GM12873 (cell line): ENCODE results near the gene MYO5C.

Experiments
- TF ChIP-seq, protein P1 (sequence below): IDR thresholded peaks from 2 replicates; pipeline ENCODE4 v1.5.1; 2012; ENCODE audit warnings: low read depth, mild to moderate bottlenecking, moderate library complexity, low read length, control low read depth; ENCODE audit not compliant: insufficient read depth; ENCODE audit errors: missing control alignments

The MYO5C gene

DNA sequence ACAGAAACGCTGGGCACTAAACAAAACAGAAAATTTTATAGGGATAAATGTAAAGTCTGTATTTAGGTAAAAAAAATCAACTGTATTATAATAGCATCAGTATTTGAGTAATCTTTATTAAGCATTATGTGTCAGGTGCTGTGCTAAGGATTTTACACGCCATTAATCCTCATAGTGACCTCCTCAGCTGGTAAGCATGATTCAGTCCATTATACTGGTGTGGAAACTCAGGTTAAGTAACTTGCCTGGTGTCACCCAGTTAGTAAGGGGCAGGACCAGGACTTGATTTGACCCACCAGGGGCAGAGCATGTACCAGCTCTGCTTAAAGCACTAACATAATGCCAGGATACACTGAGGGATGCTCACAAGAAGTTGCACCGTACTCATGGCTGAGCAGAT, 4.8 kb downstream of the MYO5C start:
- TF ChIP-seq, protein P1, sequence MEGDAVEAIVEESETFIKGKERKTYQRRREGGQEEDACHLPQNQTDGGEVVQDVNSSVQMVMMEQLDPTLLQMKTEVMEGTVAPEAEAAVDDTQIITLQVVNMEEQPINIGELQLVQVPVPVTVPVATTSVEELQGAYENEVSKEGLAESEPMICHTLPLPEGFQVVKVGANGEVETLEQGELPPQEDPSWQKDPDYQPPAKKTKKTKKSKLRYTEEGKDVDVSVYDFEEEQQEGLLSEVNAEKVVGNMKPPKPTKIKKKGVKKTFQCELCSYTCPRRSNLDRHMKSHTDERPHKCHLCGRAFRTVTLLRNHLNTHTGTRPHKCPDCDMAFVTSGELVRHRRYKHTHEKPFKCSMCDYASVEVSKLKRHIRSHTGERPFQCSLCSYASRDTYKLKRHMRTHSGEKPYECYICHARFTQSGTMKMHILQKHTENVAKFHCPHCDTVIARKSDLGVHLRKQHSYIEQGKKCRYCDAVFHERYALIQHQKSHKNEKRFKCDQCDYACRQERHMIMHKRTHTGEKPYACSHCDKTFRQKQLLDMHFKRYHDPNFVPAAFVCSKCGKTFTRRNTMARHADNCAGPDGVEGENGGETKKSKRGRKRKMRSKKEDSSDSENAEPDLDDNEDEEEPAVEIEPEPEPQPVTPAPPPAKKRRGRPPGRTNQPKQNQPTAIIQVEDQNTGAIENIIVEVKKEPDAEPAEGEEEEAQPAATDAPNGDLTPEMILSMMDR, result no peak

DNA sequence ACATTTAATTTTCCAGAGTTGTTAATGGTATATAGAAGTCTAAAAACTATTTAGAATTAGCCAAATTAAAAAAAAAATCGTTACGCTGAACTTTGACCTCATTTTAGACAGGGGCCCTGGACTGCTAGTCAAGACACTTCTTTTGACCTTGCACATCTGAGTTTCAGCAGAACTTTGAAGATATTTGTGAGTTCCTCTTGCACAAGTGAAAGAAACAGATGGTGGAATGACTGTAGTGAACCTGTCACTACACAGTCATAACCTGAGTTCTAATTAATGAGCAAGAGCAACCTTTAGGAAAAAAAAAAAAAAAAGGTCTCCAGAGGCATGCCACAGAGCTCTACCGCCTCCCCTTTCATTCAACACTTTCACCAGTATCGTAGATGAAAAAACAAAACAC, 5.3 kb downstream of the MYO5C start:
- TF ChIP-seq, protein P1, result no peak

- TF ChIP-seq, protein P1, result no peak
Observed at GRCh38 chr15:52289629-52290081, 5.9 kb downstream of the MYO5C start.

GRCh38 chr15:52288986-52289385, 6.6 kb downstream of the MYO5C start:
- TF ChIP-seq, protein P1, result no peak

DNA sequence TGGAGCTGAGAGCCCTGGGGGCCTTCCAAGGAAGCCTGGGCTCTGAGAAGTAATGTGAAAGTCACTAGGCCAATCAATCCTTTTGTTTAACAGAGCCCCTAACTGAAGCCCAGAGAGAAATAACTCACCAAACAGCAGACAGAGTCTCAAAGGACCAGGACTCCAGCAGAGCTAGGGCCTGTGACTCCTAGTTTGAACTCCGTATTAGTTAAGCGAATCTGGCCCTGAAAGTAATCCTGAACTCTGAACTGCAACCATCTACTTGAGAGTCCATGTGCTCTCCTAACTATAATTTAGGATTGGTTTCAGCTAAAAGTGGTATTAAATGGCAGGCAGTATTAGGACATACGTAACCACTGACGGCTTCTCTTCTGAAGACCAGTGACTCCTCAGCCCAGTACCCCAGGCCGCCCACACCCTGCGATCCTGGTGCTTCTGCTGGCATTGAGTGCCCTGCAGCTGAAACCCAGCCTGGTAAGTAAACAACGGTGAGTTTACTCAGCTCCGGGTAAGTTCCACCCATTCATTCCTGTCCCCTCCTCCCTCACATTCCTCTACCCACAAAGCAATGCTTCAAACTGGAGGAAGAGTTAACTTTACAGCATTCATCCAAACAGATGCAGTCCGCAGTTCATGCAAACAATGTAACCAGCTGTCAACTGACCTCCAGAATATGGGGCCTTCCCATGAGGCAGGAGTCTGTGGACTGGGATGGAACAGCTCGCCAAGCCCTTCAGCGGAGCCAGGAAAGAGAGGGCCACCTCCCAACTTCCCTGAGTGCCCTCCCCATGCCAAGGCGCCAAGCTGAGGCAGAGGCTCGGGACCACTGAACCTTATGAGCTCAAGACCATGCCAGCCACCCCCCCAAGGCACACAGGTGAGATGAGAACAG, 7.3 kb downstream of the MYO5C start:
- TF ChIP-seq, protein P1, result no peak

DNA sequence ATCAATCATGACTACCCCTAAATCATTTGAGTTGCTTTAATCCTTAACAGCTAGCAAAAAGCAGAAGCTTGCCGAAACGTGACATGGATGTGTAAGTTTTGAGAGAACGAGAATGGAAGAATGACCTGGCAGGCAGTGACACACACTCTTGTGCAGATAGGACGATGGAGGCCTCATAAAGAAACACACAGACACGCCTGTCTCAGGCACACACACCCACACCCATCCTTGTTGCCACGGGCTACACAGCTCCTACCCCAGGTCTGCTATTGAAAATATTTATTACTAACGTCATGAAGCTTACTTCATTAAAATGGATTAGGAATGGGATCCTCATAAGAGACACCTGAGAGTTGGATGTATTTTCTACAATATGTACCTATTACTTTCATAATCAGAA, 8.5 kb downstream of the MYO5C start:
- TF ChIP-seq, protein P1, result no peak

- TF ChIP-seq, protein P1, result no peak
Observed at GRCh38 chr15:52284164-52284563, 11.4 kb downstream of the MYO5C start.
